HepG2 (cell line): ENCODE results near the gene TPRG1L. TPM values are rescaled to one million over a fixed set of nuclear protein-coding genes. Genes with fewer than 3 reads are reported as not detected.

Experiments
- ADNP ChIP-seq: sonication (generic); formaldehyde crosslinking; IDR thresholded peaks from 2 replicates; pipeline ENCODE4 v1.4.0; 2020; ENCODE audit warnings: missing genetic modification reagents
- HCFC1 ChIP-seq: fragments of 150-350 bp; IDR thresholded peaks from 2 replicates; pipeline ENCODE4 v1.6.1; 2014; ENCODE audit warnings: low read depth, low read length
- KLF9 ChIP-seq: IDR thresholded peaks from 2 replicates; pipeline ENCODE4 v1.6.1; 2016; ENCODE audit warnings: low read depth
- MAZ ChIP-seq, 2 experiments: sonication (generic) in 1 of 2; formaldehyde crosslinking in 1 of 2; IDR thresholded peaks; 2 replicates each; pipeline versions ENCODE4 v1.5.0 to v1.6.1; 2012 to 2020; ENCODE audit warnings: low read depth in 2 of 2, mild to moderate bottlenecking in 2 of 2, borderline replicate concordance in 1 of 2, improper control_type of control experiment in 1 of 2, low read length in 1 of 2, missing genetic modification reagents in 1 of 2, moderate library complexity in 1 of 2
- MIER3 ChIP-seq: IDR thresholded peaks from 2 replicates; pipeline ENCODE4 v1.6.1; 2016; ENCODE audit warnings: missing compliant biosample characterization, borderline replicate concordance
- MIXL1 ChIP-seq: IDR thresholded peaks from 2 replicates; pipeline ENCODE4 v1.6.1; 2016
- MLLT10 ChIP-seq: sonication (generic); formaldehyde crosslinking; IDR thresholded peaks from 2 replicates; pipeline ENCODE4 v1.4.0; 2020; ENCODE audit warnings: missing genetic modification reagents
- NFE2L2 ChIP-seq: fragments of 150-350 bp; IDR thresholded peaks from 2 replicates; pipeline ENCODE4 v1.6.1; 2014; ENCODE audit warnings: low read length
- NRL ChIP-seq: sonication (generic); formaldehyde crosslinking; IDR thresholded peaks from 2 replicates; pipeline ENCODE4 v1.5.0; 2020; ENCODE audit warnings: missing genetic modification reagents, mild to moderate bottlenecking, moderate library complexity, borderline replicate concordance
- PHF8 ChIP-seq: sonication (generic); formaldehyde crosslinking; IDR thresholded peaks from 2 replicates; pipeline ENCODE4 v1.5.0; 2020; ENCODE audit warnings: missing genetic modification reagents
- ZFY ChIP-seq: sonication (generic); formaldehyde crosslinking; IDR thresholded peaks from 2 replicates; pipeline ENCODE4 v1.4.0; 2020; ENCODE audit warnings: missing genetic modification reagents
- ZNF232 ChIP-seq: sonication (generic); formaldehyde crosslinking; IDR thresholded peaks from 2 replicates; pipeline ENCODE4 v1.4.0; 2020; ENCODE audit warnings: missing genetic modification reagents, borderline replicate concordance
- ZNF720 ChIP-seq: sonication (generic); formaldehyde crosslinking; IDR thresholded peaks from 2 replicates; pipeline ENCODE4 v1.4.0; 2020; ENCODE audit warnings: missing genetic modification reagents
- ZNF891 ChIP-seq: sonication (generic); formaldehyde crosslinking; IDR thresholded peaks from 2 replicates; pipeline ENCODE4 v1.5.0; 2020; ENCODE audit warnings: mild to moderate bottlenecking, missing genetic modification reagents
- polyA plus RNA-seq, 8 experiments: library from polyadenylated mRNA; depleted of rRNA in 3 of 8; stranded (reverse) in 7 of 8; unstranded in 1 of 8; fragments of >200 nt; fragmentation: Illumina TruSeq in 4 of 8; extraction: Trizol in 4 of 8; gene quantifications; 2 replicates each; pipeline versions ENCODE4 v1.2.1 to v1.2.3, GENCODE V29; 2011 to 2016; ENCODE audit warnings: low read depth in 4 of 8, missing spikeins in 1 of 8, mixed read lengths in 1 of 8; ENCODE audit not compliant: insufficient read depth in 1 of 8
- total RNA-seq, 5 experiments: library from RNA; depleted of rRNA; stranded (reverse); fragments of >200 nt; fragmentation: Illumina TruSeq; extraction: Trizol; gene quantifications; 2 replicates each; pipeline ENCODE4 v1.2.3, GENCODE V29; 2016; ENCODE audit warnings: low read depth in 1 of 5
- TF ChIP-seq, protein P1 (sequence below): sonication (generic); formaldehyde crosslinking; IDR thresholded peaks from 2 replicates; pipeline ENCODE4 v1.4.0; 2020; ENCODE audit warnings: missing genetic modification reagents, borderline replicate concordance
- TF ChIP-seq, protein P2 (sequence below): IDR thresholded peaks from 2 replicates; pipeline ENCODE4 v1.6.1; 2016; ENCODE audit warnings: missing biosample characterization, missing genetic modification reagents, low read depth
- TF ChIP-seq, protein P3 (sequence below): IDR thresholded peaks from 2 replicates; pipeline ENCODE4 v1.6.1; 2012; ENCODE audit warnings: inconsistent platforms
- TF ChIP-seq, protein P4 (sequence below): IDR thresholded peaks from 2 replicates; pipeline ENCODE4 v1.6.1; 2016; ENCODE audit warnings: missing compliant biosample characterization, missing genetic modification reagents, borderline replicate concordance
- TF ChIP-seq, protein P5 (sequence below): sonication (generic); formaldehyde crosslinking; conservative IDR thresholded peaks from 2 replicates; pipeline ENCODE4 v1.4.0; 2020; ENCODE audit warnings: missing genetic modification reagents

The TPRG1L gene
- total and polyA plus RNA-seq, 2 of the 13 experiments (the other 11 are each of a cell fraction or from before 2014, with no cell fraction given): 21.3 to 37.4 TPM

DNA sequence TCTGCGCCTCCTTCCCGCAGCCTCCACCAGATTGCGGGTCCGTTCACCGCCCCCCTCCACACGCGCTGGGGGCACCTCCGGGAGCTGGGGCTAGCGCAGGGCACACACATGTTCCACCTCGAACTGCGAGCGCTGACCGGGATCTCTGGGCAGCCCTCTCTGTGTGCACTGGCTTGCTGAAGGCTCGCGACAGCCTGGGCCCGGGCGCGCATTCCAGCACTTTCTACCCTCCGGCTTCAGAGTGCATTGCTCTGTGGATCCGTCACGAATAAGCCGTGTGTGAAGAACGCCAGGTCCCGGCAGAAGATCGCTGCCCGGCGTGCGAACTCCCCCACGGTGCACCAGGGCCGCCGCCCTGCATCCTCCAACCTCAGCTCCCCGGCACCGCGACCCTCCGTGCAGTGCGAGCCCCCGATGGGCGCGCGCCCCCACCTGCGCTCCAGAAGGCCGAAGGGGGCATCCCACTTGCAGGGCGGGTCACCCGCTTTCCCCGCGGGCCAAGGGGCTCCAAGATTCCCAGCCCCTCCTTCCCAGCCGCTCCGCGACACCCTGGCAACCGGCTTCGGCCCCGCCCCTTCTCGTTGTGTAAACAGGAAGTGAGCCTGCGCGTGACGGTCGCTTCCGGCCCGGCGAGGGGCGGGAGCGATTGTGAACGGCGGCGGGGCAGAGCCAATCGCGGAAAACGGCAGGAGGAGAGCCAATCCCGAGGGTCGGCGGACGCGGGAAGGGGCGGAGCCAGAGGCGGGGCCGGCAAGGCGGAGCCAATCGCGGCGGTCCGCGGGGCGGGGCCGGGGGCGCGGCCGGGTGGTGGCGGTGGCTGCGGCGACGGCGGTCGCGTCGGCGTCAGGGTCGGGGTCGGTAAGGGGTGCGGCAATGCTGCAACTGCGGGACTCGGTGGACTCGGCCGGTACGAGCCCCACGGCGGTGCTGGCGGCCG, at the start of gene TPRG1L (continued):
- TF ChIP-seq KLF9 (peak; percentile 90; the same call in 1 of the 2 replicates), PHF8 (CRISPR knock-in tag) (peak; percentile 85), ZNF891 (CRISPR knock-in tag) (peak; percentile 87), ZNF720 (CRISPR knock-in tag) (no peak), NFE2L2 (no peak), MLLT10 (CRISPR knock-in tag) (no peak), ZFY (CRISPR knock-in tag) (peak; percentile 68), ZNF232 (CRISPR knock-in tag) (0 out of 2 replicates have a peak, but pooled peaks have one; percentile 28), HCFC1 (peak; percentile 30; the same call in 1 of the 2 replicates), MIER3 (CRISPR knock-in tag) (peak; percentile 10; the same call in 1 of the 2 replicates), MAZ (IDR thresholded peaks at IDR 0.05; ENCODE audit: borderline replicate concordance, low read depth, low read length) (no peak; the same call in 1 of the 2 replicates), MAZ (CRISPR knock-in tag; IDR thresholded peaks at IDR 0.05; ENCODE audit: low read depth) (peak; percentile 55), ADNP (CRISPR knock-in tag) (no peak), MIXL1 (CRISPR knock-in tag) (no peak), NRL (CRISPR knock-in tag) (peak; percentile 89)
- TF ChIP-seq, protein P1, sequence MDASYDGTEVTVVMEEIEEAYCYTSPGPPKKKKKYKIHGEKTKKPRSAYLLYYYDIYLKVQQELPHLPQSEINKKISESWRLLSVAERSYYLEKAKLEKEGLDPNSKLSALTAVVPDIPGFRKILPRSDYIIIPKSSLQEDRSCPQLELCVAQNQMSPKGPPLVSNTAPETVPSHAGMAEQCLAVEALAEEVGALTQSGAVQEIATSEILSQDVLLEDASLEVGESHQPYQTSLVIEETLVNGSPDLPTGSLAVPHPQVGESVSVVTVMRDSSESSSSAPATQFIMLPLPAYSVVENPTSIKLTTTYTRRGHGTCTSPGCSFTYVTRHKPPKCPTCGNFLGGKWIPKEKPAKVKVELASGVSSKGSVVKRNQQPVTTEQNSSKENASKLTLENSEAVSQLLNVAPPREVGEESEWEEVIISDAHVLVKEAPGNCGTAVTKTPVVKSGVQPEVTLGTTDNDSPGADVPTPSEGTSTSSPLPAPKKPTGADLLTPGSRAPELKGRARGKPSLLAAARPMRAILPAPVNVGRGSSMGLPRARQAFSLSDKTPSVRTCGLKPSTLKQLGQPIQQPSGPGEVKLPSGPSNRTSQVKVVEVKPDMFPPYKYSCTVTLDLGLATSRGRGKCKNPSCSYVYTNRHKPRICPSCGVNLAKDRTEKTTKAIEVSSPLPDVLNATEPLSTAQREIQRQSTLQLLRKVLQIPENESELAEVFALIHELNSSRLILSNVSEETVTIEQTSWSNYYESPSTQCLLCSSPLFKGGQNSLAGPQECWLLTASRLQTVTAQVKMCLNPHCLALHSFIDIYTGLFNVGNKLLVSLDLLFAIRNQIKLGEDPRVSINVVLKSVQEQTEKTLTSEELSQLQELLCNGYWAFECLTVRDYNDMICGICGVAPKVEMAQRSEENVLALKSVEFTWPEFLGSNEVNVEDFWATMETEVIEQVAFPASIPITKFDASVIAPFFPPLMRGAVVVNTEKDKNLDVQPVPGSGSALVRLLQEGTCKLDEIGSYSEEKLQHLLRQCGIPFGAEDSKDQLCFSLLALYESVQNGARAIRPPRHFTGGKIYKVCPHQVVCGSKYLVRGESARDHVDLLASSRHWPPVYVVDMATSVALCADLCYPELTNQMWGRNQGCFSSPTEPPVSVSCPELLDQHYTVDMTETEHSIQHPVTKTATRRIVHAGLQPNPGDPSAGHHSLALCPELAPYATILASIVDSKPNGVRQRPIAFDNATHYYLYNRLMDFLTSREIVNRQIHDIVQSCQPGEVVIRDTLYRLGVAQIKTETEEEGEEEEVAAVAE (CRISPR knock-in tag): 0 out of 2 replicates have a peak, but pooled peaks have one; percentile 57
- TF ChIP-seq, protein P2, sequence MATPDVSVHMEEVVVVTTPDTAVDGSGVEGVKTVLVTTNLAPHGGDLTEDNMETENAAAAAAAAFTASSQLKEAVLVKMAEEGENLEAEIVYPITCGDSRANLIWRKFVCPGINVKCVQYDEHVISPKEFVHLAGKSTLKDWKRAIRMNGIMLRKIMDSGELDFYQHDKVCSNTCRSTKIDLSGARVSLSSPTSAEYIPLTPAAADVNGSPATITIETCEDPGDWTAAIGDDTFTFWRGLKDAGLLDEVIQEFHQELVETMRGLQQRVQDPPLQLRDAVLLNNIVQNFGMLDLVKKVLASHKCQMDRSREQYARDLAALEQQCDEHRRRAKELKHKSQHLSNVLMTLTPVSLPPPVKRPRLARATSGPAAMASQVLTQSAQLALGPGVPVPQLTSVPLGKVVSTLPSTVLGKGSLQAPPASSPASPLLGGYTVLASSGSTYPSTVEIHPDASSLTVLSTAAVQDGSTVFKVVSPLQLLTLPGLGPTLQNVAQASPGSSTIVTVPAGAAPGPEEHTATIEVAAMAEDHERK (CRISPR knock-in tag): peak; percentile 71; the same call in 1 of the 2 replicates
- TF ChIP-seq, protein P3, sequence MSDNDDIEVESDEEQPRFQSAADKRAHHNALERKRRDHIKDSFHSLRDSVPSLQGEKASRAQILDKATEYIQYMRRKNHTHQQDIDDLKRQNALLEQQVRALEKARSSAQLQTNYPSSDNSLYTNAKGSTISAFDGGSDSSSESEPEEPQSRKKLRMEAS: peak; percentile 60
- TF ChIP-seq, protein P4, sequence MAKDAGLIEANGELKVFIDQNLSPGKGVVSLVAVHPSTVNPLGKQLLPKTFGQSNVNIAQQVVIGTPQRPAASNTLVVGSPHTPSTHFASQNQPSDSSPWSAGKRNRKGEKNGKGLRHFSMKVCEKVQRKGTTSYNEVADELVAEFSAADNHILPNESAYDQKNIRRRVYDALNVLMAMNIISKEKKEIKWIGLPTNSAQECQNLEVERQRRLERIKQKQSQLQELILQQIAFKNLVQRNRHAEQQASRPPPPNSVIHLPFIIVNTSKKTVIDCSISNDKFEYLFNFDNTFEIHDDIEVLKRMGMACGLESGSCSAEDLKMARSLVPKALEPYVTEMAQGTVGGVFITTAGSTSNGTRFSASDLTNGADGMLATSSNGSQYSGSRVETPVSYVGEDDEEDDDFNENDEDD (CRISPR knock-in tag): peak; percentile 25; the same call in 1 of the 2 replicates
- TF ChIP-seq, protein P5, sequence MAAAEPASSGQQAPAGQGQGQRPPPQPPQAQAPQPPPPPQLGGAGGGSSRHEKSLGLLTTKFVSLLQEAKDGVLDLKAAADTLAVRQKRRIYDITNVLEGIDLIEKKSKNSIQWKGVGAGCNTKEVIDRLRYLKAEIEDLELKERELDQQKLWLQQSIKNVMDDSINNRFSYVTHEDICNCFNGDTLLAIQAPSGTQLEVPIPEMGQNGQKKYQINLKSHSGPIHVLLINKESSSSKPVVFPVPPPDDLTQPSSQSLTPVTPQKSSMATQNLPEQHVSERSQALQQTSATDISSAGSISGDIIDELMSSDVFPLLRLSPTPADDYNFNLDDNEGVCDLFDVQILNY (CRISPR knock-in tag): peak; percentile 20; the same call in 1 of the 2 replicates
